HepG2 (cell line): ENCODE data around the gene NDUFB7. TPM values are rescaled to one million over a fixed set of nuclear protein-coding genes. Genes with fewer than 3 reads are reported as not detected.

Experiments
- AHR ChIP-seq: IDR thresholded peaks from 2 replicates; pipeline ENCODE4 v1.6.1; 2018; ENCODE audit warnings: missing genetic modification reagents, missing compliant biosample characterization
- CEBPG ChIP-seq: IDR thresholded peaks from 2 replicates; pipeline ENCODE4 v1.6.1; 2016
- GTF2F1 ChIP-seq: fragments of 150-350 bp; IDR thresholded peaks from 2 replicates; pipeline ENCODE4 v1.6.1; 2014; ENCODE audit warnings: low read length
- KAT8 ChIP-seq: IDR thresholded peaks from 2 replicates; pipeline ENCODE4 v1.6.1; 2016; ENCODE audit warnings: missing genetic modification reagents, missing compliant biosample characterization
- NR2C2 ChIP-seq: sonication (generic); formaldehyde crosslinking; IDR thresholded peaks from 2 replicates; pipeline ENCODE4 v1.4.0; 2020; ENCODE audit warnings: missing genetic modification reagents, mild to moderate bottlenecking, moderate library complexity, borderline replicate concordance
- RARA ChIP-seq: IDR thresholded peaks from 2 replicates; pipeline ENCODE4 v1.6.1; 2016; ENCODE audit warnings: missing genetic modification reagents, missing compliant biosample characterization
- RBM39 ChIP-seq: fragments of 200-400 bp; formaldehyde crosslinking; IDR thresholded peaks from one replicate; pipeline ENCODE4 v1.6.1; 2018; ENCODE audit warnings: antibody characterized with exemption, mild to moderate bottlenecking, low read depth, low read length; ENCODE audit not compliant: poor library complexity, severe bottlenecking
- SRF ChIP-seq: IDR thresholded peaks from 2 replicates; pipeline ENCODE4 v1.6.1; 2011; ENCODE audit warnings: mild to moderate bottlenecking, low read depth, low read length, moderate library complexity
- STAT5B ChIP-seq: sonication (generic); formaldehyde crosslinking; IDR thresholded peaks from 2 replicates; pipeline ENCODE4 v1.4.0; 2020; ENCODE audit warnings: missing genetic modification reagents
- TEAD3 ChIP-seq: optimal IDR thresholded peaks from 2 replicates; pipeline ENCODE3; 2016; ENCODE audit warnings: borderline replicate concordance
- ZNF256 ChIP-seq: sonication (generic); formaldehyde crosslinking; conservative IDR thresholded peaks from 2 replicates; pipeline ENCODE4 v1.4.0; 2020; ENCODE audit warnings: missing genetic modification reagents
- ZNF264 ChIP-seq: sonication (generic); formaldehyde crosslinking; IDR thresholded peaks from 2 replicates; pipeline ENCODE4 v1.4.0; 2020; ENCODE audit warnings: missing genetic modification reagents
- ZNF563 ChIP-seq: sonication (generic); formaldehyde crosslinking; IDR thresholded peaks from 2 replicates; pipeline ENCODE4 v1.8.0; 2022; ENCODE audit warnings: mild to moderate bottlenecking, moderate library complexity, missing genetic modification reagents
- ZNF574 ChIP-seq: sonication (generic); formaldehyde crosslinking; IDR thresholded peaks from 2 replicates; pipeline ENCODE4 v1.4.0; 2020; ENCODE audit warnings: missing genetic modification reagents
- ZNF691 ChIP-seq: sonication (generic); formaldehyde crosslinking; IDR thresholded peaks from 2 replicates; pipeline ENCODE4 v1.4.0; 2020; ENCODE audit warnings: missing genetic modification reagents, low read depth, mild to moderate bottlenecking, borderline replicate concordance
- ZNF724P ChIP-seq: sonication (generic); formaldehyde crosslinking; IDR thresholded peaks from 2 replicates; pipeline ENCODE4 v1.8.0; 2022; ENCODE audit warnings: missing genetic modification reagents, borderline replicate concordance
- polyA plus RNA-seq, 8 experiments: library from polyadenylated mRNA; depleted of rRNA in 3 of 8; stranded (reverse) in 7 of 8; unstranded in 1 of 8; fragments of >200 nt; fragmentation: Illumina TruSeq in 4 of 8; extraction: Trizol in 4 of 8; gene quantifications; 2 replicates each; pipeline versions ENCODE4 v1.2.1 to v1.2.3, GENCODE V29; 2011 to 2016; ENCODE audit warnings: low read depth in 4 of 8, missing spikeins in 1 of 8, mixed read lengths in 1 of 8; ENCODE audit not compliant: insufficient read depth in 1 of 8
- total RNA-seq, 5 experiments: library from RNA; depleted of rRNA; stranded (reverse); fragments of >200 nt; fragmentation: Illumina TruSeq; extraction: Trizol; gene quantifications; 2 replicates each; pipeline ENCODE4 v1.2.3, GENCODE V29; 2016; ENCODE audit warnings: low read depth in 1 of 5
- TF ChIP-seq, protein P1 (sequence below): sonication (generic); formaldehyde crosslinking; IDR thresholded peaks from 2 replicates; pipeline ENCODE4 v1.4.0; 2020; ENCODE audit warnings: missing genetic modification reagents
- TF ChIP-seq, protein P2 (sequence below), 2 experiments: sonication (generic) in 1 of 2; formaldehyde crosslinking in 1 of 2; IDR thresholded peaks; 2 replicates each; pipeline versions ENCODE4 v1.4.0 to v1.6.1; 2016 to 2020; ENCODE audit warnings: borderline replicate concordance in 1 of 2, low read depth in 1 of 2, mild to moderate bottlenecking in 1 of 2, missing genetic modification reagents in 1 of 2

NDUFB7 gene
- total and polyA plus RNA-seq, 2 of the 13 experiments (the other 11 are each of a cell fraction or from before 2014, with no cell fraction given), result 156 to 198 TPM

DNA sequence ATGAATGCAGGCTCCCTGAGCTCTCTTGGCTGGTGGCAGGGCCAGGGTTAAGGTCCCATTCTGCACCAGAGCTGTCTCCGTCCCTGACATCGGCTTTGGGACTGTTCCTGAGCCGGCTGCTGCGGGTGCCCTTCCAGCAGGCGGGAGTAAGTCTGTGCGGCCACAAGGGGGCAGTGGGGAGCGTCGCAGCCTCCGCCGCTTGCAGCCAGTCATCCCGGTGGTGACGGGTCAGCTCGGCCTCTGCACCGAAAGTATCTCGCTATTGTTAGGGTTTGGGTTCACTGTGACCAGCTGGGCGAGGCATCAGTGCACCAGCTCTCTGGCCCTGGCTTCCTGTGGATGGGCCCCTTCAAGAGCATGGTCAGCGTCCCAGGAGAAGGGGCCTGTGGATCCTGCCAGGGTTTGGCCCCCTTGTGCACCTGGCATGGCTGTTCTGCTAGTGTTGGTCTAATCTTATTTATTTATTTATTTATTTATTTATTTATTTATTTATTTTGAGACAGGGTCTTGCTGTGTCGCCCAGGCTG lies 15.1 kb downstream of the NDUFB7 start (continued):
- TF ChIP-seq ZNF256 (CRISPR knock-in tag), result no peak
- no peak for TF ChIP-seq GTF2F1
- TF ChIP-seq, protein P1, sequence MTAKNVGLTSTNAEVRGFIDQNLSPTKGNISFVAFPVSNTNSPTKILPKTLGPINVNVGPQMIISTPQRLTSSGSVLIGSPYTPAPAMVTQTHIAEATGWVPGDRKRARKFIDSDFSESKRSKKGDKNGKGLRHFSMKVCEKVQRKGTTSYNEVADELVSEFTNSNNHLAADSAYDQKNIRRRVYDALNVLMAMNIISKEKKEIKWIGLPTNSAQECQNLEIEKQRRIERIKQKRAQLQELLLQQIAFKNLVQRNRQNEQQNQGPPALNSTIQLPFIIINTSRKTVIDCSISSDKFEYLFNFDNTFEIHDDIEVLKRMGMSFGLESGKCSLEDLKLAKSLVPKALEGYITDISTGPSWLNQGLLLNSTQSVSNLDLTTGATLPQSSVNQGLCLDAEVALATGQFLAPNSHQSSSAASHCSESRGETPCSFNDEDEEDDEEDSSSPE, result 0 out of 2 replicates have a peak, but pooled peaks have one; percentile 24
- TF ChIP-seq TEAD3, result peak; percentile 43
- TF ChIP-seq STAT5B (CRISPR knock-in tag), result no peak
- no peak for TF ChIP-seq ZNF563 (CRISPR knock-in tag)
- 0 out of 2 replicates have a peak, but pooled peaks have one; percentile 27 for TF ChIP-seq AHR
- TF ChIP-seq ZNF691, result peak; percentile 83; the same call in 1 of the 2 replicates
- TF ChIP-seq ZNF724P (CRISPR knock-in tag), result 0 out of 2 replicates have a peak, but pooled peaks have one; percentile 35
- TF ChIP-seq, protein P2, sequence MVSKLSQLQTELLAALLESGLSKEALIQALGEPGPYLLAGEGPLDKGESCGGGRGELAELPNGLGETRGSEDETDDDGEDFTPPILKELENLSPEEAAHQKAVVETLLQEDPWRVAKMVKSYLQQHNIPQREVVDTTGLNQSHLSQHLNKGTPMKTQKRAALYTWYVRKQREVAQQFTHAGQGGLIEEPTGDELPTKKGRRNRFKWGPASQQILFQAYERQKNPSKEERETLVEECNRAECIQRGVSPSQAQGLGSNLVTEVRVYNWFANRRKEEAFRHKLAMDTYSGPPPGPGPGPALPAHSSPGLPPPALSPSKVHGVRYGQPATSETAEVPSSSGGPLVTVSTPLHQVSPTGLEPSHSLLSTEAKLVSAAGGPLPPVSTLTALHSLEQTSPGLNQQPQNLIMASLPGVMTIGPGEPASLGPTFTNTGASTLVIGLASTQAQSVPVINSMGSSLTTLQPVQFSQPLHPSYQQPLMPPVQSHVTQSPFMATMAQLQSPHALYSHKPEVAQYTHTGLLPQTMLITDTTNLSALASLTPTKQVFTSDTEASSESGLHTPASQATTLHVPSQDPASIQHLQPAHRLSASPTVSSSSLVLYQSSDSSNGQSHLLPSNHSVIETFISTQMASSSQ (IDR thresholded peaks at IDR 0.05; ENCODE audit: low read depth), result no peak
- TF ChIP-seq, protein P2 (CRISPR knock-in tag; IDR thresholded peaks at IDR 0.05; ENCODE audit: borderline replicate concordance), result 0 out of 2 replicates have a peak, but pooled peaks have one; percentile 25
- TF ChIP-seq CEBPG (CRISPR knock-in tag), result no peak
- 0 out of 2 replicates have a peak, but pooled peaks have one; percentile 35 for TF ChIP-seq ZNF264 (CRISPR knock-in tag)
- 0 out of 2 replicates have a peak, but pooled peaks have one; percentile 34 for TF ChIP-seq KAT8
- TF ChIP-seq SRF, result no peak
- TF ChIP-seq ZNF574 (CRISPR knock-in tag), result peak; percentile 84
- peak; percentile 30; the same call in 1 of the 2 replicates for TF ChIP-seq NR2C2 (CRISPR knock-in tag)
- TF ChIP-seq RBM39, result no peak
- TF ChIP-seq RARA, result 0 out of 2 replicates have a peak, but pooled peaks have one; percentile 23
